ACC112 (cell line): ENCODE results near the gene TMEM170A.
A peak's percentile ranks its signal among the peaks of the same experiment; 100 is the strongest.

Experiments used
- H2AFZ ChIP-seq: fragments of 200-600 bp; sonication (generic); one replicate; pipeline ENCODE4 v1.6.0; 2017; ENCODE audit warnings: antibody characterized with exemption, low read length; ENCODE audit not compliant: unreplicated experiment
- H3K27ac ChIP-seq: fragments of 200-600 bp; sonication (generic); 2 replicates; pipeline ENCODE4 v1.5.1; 2014; ENCODE audit warnings: low read depth, mild to moderate bottlenecking, antibody characterized with exemption, low read length, moderate library complexity
- H3K27me3 ChIP-seq: fragments of 200-600 bp; sonication (generic); 2 replicates; pipeline ENCODE4 v1.6.1; 2014; ENCODE audit warnings: mild to moderate bottlenecking, antibody characterized with exemption, low read length, moderate library complexity, mixed read lengths; ENCODE audit not compliant: insufficient read depth
- H3K36me3 ChIP-seq: fragments of 200-600 bp; sonication (generic); 2 replicates; pipeline ENCODE4 v1.6.1; 2016; ENCODE audit warnings: mild to moderate bottlenecking, antibody characterized with exemption, low read length, moderate library complexity, mixed read lengths; ENCODE audit not compliant: insufficient read depth
- H3K4me1 ChIP-seq: fragments of 200-600 bp; sonication (generic); one replicate; pipeline ENCODE4 v1.6.1; 2016; ENCODE audit warnings: low read length, mixed read lengths; ENCODE audit not compliant: insufficient read depth, unreplicated experiment, control insufficient read depth
- H3K4me3 ChIP-seq: fragments of 200-600 bp; sonication (generic); 2 replicates; pipeline ENCODE4 v1.5.1; 2014; ENCODE audit warnings: mild to moderate bottlenecking, low read depth, low read length
- H3K79me2 ChIP-seq: fragments of 200-600 bp; sonication (generic); one replicate; pipeline ENCODE4 v1.6.0; 2016; ENCODE audit warnings: low read length; ENCODE audit not compliant: control insufficient read depth, unreplicated experiment, insufficient read depth

TMEM170A gene

DNA sequence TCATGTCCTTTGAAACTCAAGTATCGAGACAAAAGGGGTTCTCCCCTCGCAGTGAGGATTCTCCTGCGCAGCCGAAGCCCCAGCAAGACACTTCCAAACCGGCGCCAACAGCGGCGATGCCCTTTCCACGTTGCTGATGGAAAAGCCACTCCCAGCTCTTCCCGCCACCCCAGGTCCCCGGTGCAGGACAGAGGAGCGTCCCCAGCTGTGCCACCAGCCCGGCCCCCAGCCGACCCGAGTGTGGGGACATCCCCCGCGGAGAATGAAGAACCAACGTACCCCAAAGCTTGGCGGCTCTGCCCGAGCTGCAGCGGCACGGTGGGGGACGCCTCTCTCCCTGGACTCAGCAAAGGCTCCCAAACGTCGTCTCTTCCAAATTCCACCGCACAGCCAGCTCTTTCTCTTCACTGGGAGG is 30.2 kb upstream of the TMEM170A start:
- no peaks in the 10 kb centered on the region for H3K36me3 ChIP-seq
- H3K79me2 ChIP-seq, result no peaks in the 10 kb centered on the region
- H3K4me3 ChIP-seq, result peak overlapping the region; percentile 80
- peaks cover 4% of the 10 kb centered on the region for H3K4me1 ChIP-seq
- H3K27me3 ChIP-seq, result 0 out of 2 replicates have a peak, but pooled peaks cover 5% of the 10 kb centered on the region
- H2AFZ ChIP-seq, result peak overlapping the region; percentile 77
- no peak overlapping the region for H3K27ac ChIP-seq

- Histone ChIP-seq H2AFZ (peak overlapping the region; percentile 77), H3K79me2 (no peaks in the 10 kb centered on the region), H3K4me1 (peaks cover 4% of the 10 kb centered on the region), H3K27me3 (0 out of 2 replicates have a peak, but pooled peaks cover 5% of the 10 kb centered on the region), H3K27ac (no peak overlapping the region), H3K36me3 (no peaks in the 10 kb centered on the region), H3K4me3 (peak overlapping the region; percentile 80)
Observed at GRCh38 chr16:75494184-75494583, 29.7 kb upstream of the TMEM170A start.

- H3K27ac ChIP-seq, result no peak overlapping the region
- H3K27me3 ChIP-seq, result 0 out of 2 replicates have a peak, but pooled peaks cover 5% of the 10 kb centered on the region
- no peaks in the 10 kb centered on the region for H3K36me3 ChIP-seq
- H2AFZ ChIP-seq, result no peak overlapping the region
- no peaks in the 10 kb centered on the region for H3K79me2 ChIP-seq
- H3K4me3 ChIP-seq, result no peak overlapping the region
- H3K4me1 ChIP-seq, result peaks cover 4% of the 10 kb centered on the region
Observed at GRCh38 chr16:75491876-75492275, 27.4 kb upstream of the TMEM170A start.

DNA sequence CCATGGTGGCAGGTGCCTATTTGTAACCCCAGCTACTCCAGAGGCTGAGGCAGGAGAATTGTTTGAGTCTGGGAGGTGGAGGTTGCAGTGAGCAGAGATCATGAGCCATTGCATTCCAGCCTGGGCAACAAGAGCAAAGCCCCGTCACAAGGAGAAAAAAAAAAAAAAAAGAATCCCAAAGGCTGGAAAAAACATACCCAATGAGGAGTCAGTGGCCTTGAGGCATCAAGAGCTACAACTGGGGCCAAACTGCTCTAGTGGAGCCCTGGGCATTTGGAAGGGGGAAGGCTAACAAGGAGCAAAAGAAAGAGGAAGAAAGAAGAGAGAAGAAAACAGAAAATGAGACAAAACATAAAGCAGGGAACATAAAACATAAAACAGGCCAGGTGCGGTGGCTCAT is 23.8 kb upstream of the TMEM170A start:
- H3K4me3 ChIP-seq, result no peak overlapping the region
- no peak overlapping the region for H3K27ac ChIP-seq
- no peaks in the 10 kb centered on the region for H3K4me1 ChIP-seq
- H3K36me3 ChIP-seq, result no peaks in the 10 kb centered on the region
- H3K27me3 ChIP-seq, result no peaks in the 10 kb centered on the region
- no peak overlapping the region for H2AFZ ChIP-seq
- H3K79me2 ChIP-seq, result no peaks in the 10 kb centered on the region

GRCh38 chr16:75486676-75487313 is 22.3 kb upstream of the TMEM170A start:
- H3K36me3 ChIP-seq, result no peaks in the 10 kb centered on the region
- no peak overlapping the region for H3K4me3 ChIP-seq
- no peaks in the 10 kb centered on the region for H3K79me2 ChIP-seq
- H3K27me3 ChIP-seq, result no peaks in the 10 kb centered on the region
- H2AFZ ChIP-seq, result no peak overlapping the region
- H3K4me1 ChIP-seq, result no peaks in the 10 kb centered on the region
- H3K27ac ChIP-seq, result no peak overlapping the region

DNA sequence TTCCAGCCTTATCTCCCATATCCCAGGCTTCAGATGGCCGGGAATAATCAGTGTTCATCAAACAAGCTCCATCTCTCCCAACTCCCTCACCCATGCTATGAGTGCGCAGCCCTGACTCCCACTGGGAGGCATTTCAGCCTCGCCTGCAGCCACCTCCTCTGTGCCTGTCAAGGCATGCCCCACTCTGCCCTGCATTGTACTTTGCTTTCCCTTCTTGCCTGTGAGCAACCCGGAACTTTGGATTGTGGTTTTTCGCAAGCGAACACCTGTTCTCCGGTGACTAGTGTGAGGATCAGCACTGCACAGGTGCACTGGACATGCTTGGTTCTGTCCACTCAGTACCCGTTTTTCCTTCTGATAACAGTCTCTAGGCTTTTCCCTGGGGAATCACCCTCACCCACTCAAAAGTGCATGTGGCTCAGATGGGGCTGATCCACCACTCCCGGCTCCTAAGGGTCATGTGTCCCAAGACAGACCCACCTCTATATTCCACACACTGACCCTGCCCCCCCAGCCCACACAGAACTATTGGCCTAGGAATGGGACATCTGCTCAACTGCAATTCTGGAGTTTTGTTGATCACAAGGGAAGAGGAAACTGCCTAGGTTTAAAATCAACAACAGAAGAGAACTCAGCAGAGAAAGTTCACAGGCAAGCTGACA is 21.7 kb upstream of the TMEM170A start:
- H3K27ac ChIP-seq, result no peak overlapping the region
- no peaks in the 10 kb centered on the region for H3K79me2 ChIP-seq
- no peaks in the 10 kb centered on the region for H3K4me1 ChIP-seq
- no peak overlapping the region for H3K4me3 ChIP-seq
- no peaks in the 10 kb centered on the region for H3K27me3 ChIP-seq
- no peak overlapping the region for H2AFZ ChIP-seq
- no peaks in the 10 kb centered on the region for H3K36me3 ChIP-seq

- no peak overlapping the region for H2AFZ ChIP-seq
- no peaks in the 10 kb centered on the region for H3K79me2 ChIP-seq
- no peak overlapping the region for H3K27ac ChIP-seq
- no peaks in the 10 kb centered on the region for H3K4me1 ChIP-seq
- H3K4me3 ChIP-seq, result no peak overlapping the region
- H3K27me3 ChIP-seq, result no peaks in the 10 kb centered on the region
- no peaks in the 10 kb centered on the region for H3K36me3 ChIP-seq
Observed at GRCh38 chr16:75485230-75486013, 20.9 kb upstream of the TMEM170A start.

- Histone ChIP-seq H3K36me3 (no peaks in the 10 kb centered on the region), H3K79me2 (no peaks in the 10 kb centered on the region), H3K27ac (no peak overlapping the region), H2AFZ (no peak overlapping the region), H3K27me3 (no peaks in the 10 kb centered on the region), H3K4me1 (no peaks in the 10 kb centered on the region), H3K4me3 (no peak overlapping the region)
Observed at GRCh38 chr16:75483222-75483621, 18.7 kb upstream of the TMEM170A start.

DNA sequence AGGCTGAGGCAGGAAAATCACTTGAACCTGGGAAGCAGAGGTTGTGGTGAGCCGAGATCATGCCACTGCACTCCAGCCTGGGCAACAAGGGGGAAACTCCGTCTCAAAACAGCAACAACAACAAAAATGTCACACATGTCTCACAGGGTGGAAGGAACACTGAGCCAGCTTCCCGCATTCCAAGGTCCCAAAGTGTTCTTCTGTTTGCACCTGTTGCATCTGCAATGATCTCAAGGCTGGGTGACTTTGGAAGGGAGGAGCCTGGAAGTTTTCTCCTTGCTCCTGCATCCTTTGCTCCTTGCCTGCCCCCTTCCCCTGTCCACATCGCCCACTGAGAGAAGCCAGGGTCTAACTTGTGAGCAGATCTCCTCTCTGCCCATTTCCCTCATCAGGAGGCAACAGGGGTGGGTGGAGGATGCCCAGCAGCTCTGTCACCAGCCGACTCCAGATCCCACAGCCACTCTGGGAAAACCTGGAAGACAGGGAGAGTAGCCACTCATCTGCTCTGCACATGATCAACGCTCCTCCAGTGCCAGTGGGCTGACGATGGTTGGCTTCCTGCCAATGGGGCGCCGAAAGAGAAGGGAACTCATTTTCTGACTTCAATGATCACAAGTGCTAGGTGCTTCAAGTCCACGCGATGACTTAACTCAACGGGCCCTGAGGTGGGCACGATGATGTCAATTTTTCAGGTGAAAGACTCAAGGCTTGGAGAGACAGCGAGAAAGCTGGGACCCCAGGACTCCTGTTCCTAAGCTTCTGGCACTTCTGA is 18.1 kb upstream of the TMEM170A start:
- H3K79me2 ChIP-seq, result no peaks in the 10 kb centered on the region
- no peaks in the 10 kb centered on the region for H3K4me1 ChIP-seq
- H2AFZ ChIP-seq, result no peak overlapping the region
- H3K4me3 ChIP-seq, result no peak overlapping the region
- H3K36me3 ChIP-seq, result no peaks in the 10 kb centered on the region
- H3K27me3 ChIP-seq, result no peaks in the 10 kb centered on the region
- H3K27ac ChIP-seq, result no peak overlapping the region

- Histone ChIP-seq H3K27me3 (no peaks in the 10 kb centered on the region), H3K36me3 (no peaks in the 10 kb centered on the region), H3K4me1 (no peaks in the 10 kb centered on the region), H2AFZ (no peak overlapping the region), H3K27ac (no peak overlapping the region), H3K79me2 (no peaks in the 10 kb centered on the region), H3K4me3 (no peak overlapping the region)
Observed at GRCh38 chr16:75481475-75481874, 17.0 kb upstream of the TMEM170A start.
